Nephron progenitor cell (in vitro differentiated cells): ENCODE data around the gene CDS2.

Source experiments
- DNase-seq: peaks from one replicate; pipeline ENCODE4 v3.0.0; 2021
- H3K27ac Mint-ChIP-seq: 2 replicates; pipeline ENCODE4 v1.8.0; 2021; ENCODE audit warnings: mild to moderate bottlenecking, moderate library complexity, mixed read lengths
- H3K27me3 Mint-ChIP-seq: 2 replicates; pipeline ENCODE4 v1.8.0; 2021; ENCODE audit warnings: mild to moderate bottlenecking, low read depth, mixed read lengths; ENCODE audit not compliant: poor library complexity
- H3K36me3 Mint-ChIP-seq: 2 replicates; pipeline ENCODE4 v1.8.0; 2021; ENCODE audit warnings: low read depth, mixed read lengths
- H3K4me1 Mint-ChIP-seq: 2 replicates; pipeline ENCODE4 v1.8.0; 2021; ENCODE audit warnings: mixed read lengths
- H3K4me3 Mint-ChIP-seq: 2 replicates; pipeline ENCODE4 v1.8.0; 2021; ENCODE audit warnings: mild to moderate bottlenecking, moderate library complexity, mixed read lengths
- H3K9me3 Mint-ChIP-seq: 2 replicates; pipeline ENCODE4 v1.8.0; 2021; ENCODE audit warnings: mild to moderate bottlenecking, moderate library complexity, mixed read lengths
- TF ChIP-seq, protein P1 (sequence below): fragments of 200-600 bp; sonication (generic); IDR thresholded peaks from 2 replicates; pipeline ENCODE4 v1.5.0; 2021; ENCODE audit warnings: antibody characterized with exemption

The CDS2 gene

DNA sequence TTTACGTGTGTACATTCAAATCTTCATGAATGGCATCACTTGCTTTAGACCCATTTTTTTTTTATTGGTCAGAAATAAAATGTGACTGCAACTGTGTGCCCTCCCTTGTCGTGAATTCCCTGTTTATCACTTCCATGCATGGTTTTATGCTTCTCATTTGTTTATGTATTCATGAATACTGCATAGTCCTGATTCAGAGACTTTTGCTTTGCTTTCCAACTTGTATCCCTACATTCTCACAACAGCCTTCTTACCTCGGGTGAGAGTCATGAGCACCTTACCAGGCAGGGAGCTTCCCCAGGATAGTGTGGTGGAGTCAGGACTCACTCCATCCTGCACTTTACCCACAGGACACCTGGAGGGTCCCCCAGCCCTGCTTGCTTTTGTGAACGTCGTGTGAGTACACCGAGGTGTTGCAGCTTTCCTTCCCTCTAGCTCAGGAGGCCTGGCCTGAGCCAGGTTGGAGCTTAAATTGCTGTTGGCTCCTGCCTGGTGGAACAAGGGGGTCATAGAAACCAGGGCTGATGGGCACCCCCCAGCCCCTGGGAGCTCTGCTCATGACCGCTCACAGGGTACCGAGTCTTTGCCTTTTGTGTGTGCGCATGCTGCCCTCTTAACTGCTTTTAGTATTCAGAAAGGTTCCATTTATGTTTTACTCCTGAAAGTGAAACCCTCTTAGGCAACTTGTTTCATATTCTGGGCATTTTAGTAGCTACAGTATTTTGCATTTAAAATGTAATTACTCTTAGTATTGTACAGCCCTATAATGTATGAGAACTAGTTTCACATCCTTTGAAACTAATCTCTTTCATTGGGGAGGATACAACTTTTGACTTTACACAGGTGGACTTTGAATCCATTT lies 66.0 kb downstream of the CDS2 start:
- Mint-ChIP-seq H3K4me1 (peaks cover 32% of the 10 kb centered on the region), H3K36me3 (peaks cover 11% of the 10 kb centered on the region), H3K27ac (peak overlapping the region; percentile 54), H3K9me3 (no peaks in the 10 kb centered on the region), H3K27me3 (no peaks in the 10 kb centered on the region), H3K4me3 (no peak overlapping the region)
- DNase-seq: no peak
- TF ChIP-seq, protein P1, sequence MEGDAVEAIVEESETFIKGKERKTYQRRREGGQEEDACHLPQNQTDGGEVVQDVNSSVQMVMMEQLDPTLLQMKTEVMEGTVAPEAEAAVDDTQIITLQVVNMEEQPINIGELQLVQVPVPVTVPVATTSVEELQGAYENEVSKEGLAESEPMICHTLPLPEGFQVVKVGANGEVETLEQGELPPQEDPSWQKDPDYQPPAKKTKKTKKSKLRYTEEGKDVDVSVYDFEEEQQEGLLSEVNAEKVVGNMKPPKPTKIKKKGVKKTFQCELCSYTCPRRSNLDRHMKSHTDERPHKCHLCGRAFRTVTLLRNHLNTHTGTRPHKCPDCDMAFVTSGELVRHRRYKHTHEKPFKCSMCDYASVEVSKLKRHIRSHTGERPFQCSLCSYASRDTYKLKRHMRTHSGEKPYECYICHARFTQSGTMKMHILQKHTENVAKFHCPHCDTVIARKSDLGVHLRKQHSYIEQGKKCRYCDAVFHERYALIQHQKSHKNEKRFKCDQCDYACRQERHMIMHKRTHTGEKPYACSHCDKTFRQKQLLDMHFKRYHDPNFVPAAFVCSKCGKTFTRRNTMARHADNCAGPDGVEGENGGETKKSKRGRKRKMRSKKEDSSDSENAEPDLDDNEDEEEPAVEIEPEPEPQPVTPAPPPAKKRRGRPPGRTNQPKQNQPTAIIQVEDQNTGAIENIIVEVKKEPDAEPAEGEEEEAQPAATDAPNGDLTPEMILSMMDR: no peak

DNA sequence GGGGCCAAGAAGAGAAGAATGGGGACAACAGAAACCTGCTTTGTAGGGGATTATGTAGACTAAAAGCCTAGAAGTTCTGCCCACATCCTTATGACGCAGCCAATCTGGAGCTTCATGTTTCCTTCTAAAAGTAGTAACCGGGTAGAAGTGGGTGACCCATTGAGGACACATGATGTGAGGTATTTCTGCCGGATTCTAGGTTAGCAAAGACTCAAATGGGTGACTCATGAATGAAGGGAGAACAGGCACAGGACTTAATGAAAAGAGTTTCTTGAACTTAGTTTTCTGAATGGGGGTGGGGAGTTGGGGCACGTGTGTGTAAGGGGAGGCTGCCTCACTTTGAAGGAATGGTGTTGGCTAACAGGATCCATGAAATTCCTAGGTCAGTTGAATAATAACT lies 68.8 kb downstream of the CDS2 start:
- Mint-ChIP-seq H3K9me3 (no peaks in the 10 kb centered on the region), H3K36me3 (peaks cover 19% of the 10 kb centered on the region), H3K27ac (peak overlapping the region; percentile 96), H3K27me3 (no peaks in the 10 kb centered on the region), H3K4me1 (peaks cover 16% of the 10 kb centered on the region), H3K4me3 (no peak overlapping the region)
- DNase-seq: no peak
- TF ChIP-seq, protein P1: no peak

DNA sequence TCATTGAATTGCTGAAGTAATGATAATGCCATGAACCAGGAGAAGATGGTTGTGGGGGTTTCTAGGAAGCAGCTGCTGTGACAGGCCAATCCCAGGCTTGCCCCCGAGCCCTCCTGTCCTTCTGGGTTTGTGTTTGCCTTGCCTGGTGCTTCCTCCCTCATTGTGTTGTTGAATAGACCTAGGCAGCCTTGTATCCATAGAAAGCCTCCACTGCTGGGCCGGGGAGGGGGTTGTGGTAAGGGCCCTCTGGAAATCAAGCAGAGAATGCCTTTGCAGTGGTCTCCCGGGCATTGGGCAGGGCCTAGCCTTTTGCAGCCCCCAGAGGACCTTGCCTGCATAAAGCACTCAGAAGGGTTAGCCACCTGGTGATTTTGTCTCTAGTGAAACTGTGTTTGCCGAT lies 69.3 kb downstream of the CDS2 start:
- peak overlapping the region; percentile 54 for H3K27ac Mint-ChIP-seq
- H3K9me3 Mint-ChIP-seq: no peaks in the 10 kb centered on the region
- TF ChIP-seq, protein P1: no peak

DNA sequence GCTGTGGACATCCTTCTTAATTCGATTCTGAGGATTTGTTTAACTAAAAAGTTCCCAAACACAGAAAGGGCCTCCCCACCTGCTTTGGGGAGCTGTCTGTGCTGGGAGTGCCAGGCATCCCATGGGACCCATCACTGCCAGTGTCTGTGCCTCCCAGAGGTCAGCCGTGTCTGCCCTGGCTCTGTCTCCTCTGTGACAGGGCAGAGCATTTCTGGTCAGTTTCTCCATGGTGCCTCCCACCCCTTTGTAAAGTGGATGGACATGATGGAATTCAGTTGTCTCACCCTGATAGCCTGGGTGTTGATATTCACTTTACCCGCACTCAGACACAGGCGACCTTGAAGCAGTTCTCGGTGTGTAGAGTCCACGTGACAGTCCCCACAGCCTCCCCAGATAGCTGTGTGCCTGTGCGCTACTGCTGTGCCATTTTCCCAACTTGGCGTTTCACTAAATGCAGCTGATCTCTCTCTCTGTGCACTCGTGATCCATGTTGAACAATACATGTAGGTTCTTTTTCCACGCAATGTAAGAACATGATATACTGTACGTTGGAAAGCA lies 70.5 kb downstream of the CDS2 start:
- peaks cover 2% of the 10 kb centered on the region for H3K4me1 Mint-ChIP-seq
- TF ChIP-seq, protein P1: no peak
- no peaks in the 10 kb centered on the region for H3K27me3 Mint-ChIP-seq

More for the DNA sequence above, 69.3 kb downstream of the CDS2 start:
- DNase-seq: no peak
- Mint-ChIP-seq H3K27me3 (no peaks in the 10 kb centered on the region), H3K4me1 (peaks cover 13% of the 10 kb centered on the region), H3K4me3 (no peak overlapping the region), H3K36me3 (peaks cover 19% of the 10 kb centered on the region)

DNA sequence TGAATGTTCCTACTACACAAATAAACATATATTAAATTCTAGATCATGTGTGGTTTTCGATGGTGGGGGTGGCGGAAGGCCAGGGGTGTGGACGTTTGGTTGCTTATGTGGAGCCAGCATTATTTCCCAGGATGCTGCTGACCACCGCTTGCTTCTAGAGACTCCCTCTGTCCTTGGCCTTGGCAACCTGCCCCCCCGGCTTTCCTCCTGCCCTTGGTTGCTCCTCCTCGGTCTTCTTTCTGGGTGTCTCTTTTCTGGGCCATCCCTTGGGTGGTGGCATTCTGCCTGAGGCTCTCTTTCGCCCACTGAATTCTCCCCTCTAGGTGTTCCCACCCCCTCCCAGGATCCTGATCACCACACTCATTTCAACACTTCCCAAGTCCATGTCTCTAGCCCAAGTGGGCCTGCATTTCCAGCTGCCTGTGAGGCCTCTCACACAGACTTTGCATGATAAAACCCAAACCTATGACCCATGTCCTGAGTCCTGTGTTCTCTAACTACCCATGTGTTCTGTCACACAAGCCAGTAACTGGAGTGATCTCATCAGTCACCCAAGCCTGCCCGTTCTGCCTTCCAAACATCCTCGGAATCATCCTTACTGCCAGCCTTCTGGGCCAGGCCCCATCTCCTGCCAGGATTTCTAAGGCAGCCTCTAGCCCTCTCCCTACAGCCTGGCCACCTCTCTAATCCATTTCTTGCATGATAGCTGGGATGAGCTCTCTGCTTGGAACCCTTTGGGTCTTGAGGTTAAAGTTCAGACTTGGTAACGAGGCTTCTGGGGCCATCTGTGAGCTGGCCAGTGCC lies 71.2 kb downstream of the CDS2 start:
- TF ChIP-seq, protein P1: no peak
- Mint-ChIP-seq H3K4me1 (peaks cover 8% of the 10 kb centered on the region), H3K36me3 (peaks cover 19% of the 10 kb centered on the region), H3K27me3 (no peaks in the 10 kb centered on the region), H3K27ac (peak overlapping the region; percentile 51), H3K9me3 (no peaks in the 10 kb centered on the region), H3K4me3 (no peak overlapping the region)
- DNase-seq: no peak

More for the DNA sequence above, 70.5 kb downstream of the CDS2 start:
- Mint-ChIP-seq H3K9me3 (no peaks in the 10 kb centered on the region), H3K27ac (no peak overlapping the region), H3K36me3 (peaks cover 19% of the 10 kb centered on the region), H3K4me3 (no peak overlapping the region)
- DNase-seq: no peak
